CD4-positive, alpha-beta T cell treated with Interleukin-17A for 1 hour (primary cell): Measurements from ENCODE around the gene SERPINA4.

ENCODE experiments used
- DNase-seq: peaks from one replicate; pipeline ENCODE4 v3.0.0-alpha.2; 2020

Gene SERPINA4

GRCh38 chr14:94617988-94618822, 57.0 kb downstream of the SERPINA4 start:
- DNase-seq: no peak

GRCh38 chr14:94619297-94619696, 58.1 kb downstream of the SERPINA4 start:
- no peak for DNase-seq
